HG02885 (cell line): ENCODE measurements around the gene C1orf21.

Source experiments
- ATAC-seq: cut with Tn5 transposase; IDR thresholded peaks from one replicate; pipeline ENCODE4 v1.9.1; 2021; ENCODE audit warnings: mild to moderate bottlenecking; ENCODE audit not compliant: unreplicated experiment, poor library complexity

Gene C1orf21

GRCh38 chr1:184507165-184507564, 120.3 kb downstream of the C1orf21 start:
- no peak for ATAC-seq

DNA sequence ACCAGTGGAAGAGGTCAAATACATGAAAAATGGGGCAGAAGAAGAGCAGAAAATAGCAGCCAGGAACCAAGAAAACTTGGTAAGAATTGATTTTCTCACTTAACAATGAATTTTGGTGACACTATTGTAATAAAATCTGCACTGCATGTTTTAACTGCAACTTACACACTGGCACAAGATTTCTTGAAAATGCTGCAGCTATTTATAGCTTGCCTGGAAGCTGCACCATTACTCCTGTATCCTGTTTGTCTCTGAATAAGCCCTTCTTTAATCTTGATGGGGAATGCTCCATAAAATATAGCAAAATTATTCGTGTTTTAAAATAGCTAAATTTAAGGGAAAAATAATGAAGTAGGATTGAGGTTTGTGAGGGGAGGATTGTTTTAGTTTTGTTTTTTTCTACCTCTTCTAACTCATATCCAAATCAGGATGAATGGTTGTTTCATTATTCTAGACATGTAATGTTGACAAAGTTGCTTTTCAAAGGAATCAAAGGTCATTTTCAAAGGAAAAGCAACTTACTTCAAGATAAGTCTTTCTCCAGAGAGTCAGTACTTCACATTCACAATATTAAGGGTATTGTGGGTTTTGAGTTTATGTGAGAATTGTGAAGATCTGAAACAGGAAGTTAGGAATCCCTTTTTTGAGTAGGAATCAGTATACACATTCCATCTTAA, 120.9 kb downstream of the C1orf21 start:
- no peak for ATAC-seq

- ATAC-seq: no peak
Measured at GRCh38 chr1:184509105-184509504, 122.3 kb downstream of the C1orf21 start.

- ATAC-seq: no peak
Measured at GRCh38 chr1:184510110-184510509, 123.3 kb downstream of the C1orf21 start.

- no peak for ATAC-seq
Measured at GRCh38 chr1:184512724-184513123, 125.9 kb downstream of the C1orf21 start.

DNA sequence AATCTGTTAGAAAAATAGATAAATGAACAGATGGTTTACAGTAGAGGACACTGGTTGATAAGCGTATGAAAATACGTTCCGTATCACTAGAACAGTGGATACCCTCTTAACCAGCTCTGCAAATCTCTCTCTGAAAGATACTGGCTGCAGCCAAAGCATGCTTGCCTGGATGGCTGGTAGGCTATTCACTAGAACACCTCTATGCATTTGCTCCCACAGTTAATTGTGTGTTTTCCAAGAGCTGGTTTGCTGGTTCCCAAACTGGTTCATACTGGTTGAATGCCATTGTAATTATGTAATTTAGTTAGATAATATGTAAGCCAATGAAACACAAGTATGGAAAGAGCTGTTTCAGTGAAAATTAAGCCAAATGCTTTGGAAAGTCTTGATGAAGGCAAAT, 126.6 kb downstream of the C1orf21 start:
- no peak for ATAC-seq

- ATAC-seq: no peak
Measured at GRCh38 chr1:184513966-184514365, 127.1 kb downstream of the C1orf21 start.

GRCh38 chr1:184514447-184514846, 127.6 kb downstream of the C1orf21 start:
- no peak for ATAC-seq

DNA sequence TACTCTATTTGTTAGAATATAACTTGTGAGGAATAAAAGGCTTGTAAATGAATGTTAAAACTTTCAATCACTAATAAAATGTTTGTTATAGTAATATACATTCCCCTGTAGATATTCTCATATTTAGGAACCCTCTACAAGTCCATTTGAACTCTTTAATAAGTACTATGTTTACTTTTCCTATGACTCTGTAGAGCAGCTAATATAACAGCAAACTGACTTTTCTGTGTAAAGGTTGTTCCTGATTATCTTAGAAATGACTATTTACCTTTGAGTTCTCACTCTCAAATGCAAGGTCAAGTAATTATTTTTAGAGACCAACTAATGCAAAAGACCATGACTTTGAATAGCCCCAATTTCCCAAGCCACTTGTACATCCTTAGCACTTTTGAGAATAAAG, 130.3 kb downstream of the C1orf21 start:
- no peak for ATAC-seq

- no peak for ATAC-seq
Measured at GRCh38 chr1:184518736-184519357, 132.0 kb downstream of the C1orf21 start.

GRCh38 chr1:184520336-184520735, 133.5 kb downstream of the C1orf21 start:
- no peak for ATAC-seq

DNA sequence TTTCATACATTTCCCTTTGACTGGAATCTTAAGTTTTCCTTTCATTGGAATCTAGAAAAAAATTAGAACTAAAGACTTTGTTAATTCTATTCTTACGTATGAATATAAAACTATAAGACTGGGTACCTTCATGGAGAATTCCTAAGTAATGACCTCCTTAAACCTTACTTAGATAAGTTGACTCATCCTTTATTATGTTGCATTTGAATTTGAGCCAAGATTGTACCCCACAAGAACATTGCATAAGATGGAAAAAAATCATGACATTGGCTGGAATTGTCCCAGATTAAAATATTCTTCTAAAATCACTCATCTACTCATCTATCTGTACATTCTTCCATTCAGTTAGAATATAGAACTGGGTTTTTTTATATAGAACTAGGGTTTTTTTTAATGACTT, 137.4 kb downstream of the C1orf21 start:
- no peak for ATAC-seq

GRCh38 chr1:184527402-184527801, 140.6 kb downstream of the C1orf21 start:
- ATAC-seq: no peak

DNA sequence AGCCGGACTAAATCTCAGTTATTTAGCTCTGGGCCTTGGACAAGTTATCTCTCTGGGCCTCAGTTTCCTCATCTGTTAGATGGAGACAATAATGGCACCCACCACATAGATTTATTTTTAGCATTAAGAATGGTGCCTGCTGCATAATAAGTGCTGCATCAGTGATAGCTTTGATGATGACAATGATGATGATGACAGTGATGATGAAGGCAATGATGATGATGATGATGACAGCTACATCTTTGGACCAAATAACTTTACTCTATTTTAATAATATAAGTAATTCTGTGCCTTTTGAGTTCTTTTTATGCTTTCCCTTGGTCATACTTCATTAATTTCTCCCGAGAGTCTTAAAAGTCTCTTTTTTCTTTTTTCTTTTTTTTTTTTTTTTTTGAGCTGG, 143.4 kb downstream of the C1orf21 start:
- no peak for ATAC-seq

- no peak for ATAC-seq
Measured at GRCh38 chr1:184531296-184531695, 144.5 kb downstream of the C1orf21 start.

- no peak for ATAC-seq
Measured at GRCh38 chr1:184532199-184532598, 145.4 kb downstream of the C1orf21 start.

DNA sequence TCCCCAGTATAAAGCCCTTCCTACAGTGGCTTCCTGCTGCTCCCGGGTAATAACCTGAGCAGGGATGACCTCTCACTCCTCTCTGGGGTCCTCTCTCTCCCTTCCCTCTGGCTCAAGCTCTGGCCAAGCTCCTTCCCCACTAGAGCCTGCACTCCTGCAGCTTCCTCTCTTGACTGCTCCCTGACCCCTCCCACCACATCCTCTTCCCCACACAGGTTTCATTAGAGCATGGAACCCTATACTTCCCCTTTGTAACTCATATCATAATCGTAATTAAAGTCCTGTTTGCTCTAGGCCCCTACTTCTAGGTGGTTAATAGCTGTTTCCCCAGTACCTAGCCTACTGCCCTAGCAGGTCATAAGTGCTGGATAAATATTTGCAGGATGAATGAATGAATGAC, 146.2 kb downstream of the C1orf21 start:
- no peak for ATAC-seq

- no peak for ATAC-seq
Measured at GRCh38 chr1:184533915-184534314, 147.1 kb downstream of the C1orf21 start.

DNA sequence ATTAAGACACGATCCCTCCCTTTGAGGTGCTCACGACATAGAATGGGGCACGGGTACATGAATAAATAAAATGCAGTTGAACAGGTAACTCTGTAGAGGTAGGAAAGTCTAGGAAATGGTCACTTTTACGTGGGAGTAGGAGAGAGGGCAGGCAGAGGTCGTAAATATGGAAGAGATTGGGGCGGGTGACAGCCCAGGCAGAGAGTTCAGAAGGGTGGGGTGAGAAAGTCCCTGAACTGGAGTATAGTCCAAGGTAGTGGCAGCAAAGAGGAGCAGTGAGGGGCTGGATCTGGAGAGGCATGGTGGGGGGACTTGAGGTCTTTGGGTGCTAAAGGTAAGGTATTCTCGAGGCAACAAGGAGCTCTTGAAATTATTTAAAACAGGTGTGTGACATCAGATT, 147.9 kb downstream of the C1orf21 start:
- no peak for ATAC-seq

DNA sequence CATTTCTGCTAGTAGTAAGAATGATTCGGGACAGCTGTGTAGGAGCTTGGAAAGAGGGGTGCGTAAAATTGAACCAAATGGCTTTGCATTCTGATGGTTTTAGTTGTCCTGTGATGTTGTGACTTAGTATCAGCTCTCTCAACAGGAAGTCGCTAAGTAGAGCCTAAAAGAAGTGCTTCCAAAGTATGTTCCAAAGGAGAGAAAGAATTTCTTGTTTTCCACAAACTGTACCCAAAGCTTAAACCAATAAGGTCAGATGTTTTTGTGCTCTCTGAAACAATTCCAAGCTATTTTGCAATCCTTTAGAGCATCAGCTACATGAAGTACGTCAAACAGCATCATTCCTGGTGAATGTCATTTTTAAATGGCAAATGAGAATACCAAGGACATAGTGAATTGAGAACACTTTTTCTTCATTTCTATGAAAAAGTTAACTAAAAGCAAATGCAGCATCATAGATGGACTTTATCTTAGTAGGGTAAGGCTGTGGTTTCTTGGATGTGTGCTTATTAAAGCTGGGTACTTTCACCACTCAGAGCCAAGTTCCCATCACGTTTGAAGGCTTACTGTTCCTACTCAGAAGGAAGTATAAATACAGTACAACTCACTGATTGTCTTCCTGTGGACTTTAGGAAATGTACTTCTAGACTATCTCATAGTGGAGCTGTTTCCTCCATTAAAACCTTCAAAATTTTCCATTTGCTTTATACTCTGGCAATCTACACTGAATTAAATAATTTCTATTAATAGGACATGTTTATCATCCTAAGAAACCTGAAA, 148.6 kb downstream of the C1orf21 start:
- ATAC-seq: no peak

DNA sequence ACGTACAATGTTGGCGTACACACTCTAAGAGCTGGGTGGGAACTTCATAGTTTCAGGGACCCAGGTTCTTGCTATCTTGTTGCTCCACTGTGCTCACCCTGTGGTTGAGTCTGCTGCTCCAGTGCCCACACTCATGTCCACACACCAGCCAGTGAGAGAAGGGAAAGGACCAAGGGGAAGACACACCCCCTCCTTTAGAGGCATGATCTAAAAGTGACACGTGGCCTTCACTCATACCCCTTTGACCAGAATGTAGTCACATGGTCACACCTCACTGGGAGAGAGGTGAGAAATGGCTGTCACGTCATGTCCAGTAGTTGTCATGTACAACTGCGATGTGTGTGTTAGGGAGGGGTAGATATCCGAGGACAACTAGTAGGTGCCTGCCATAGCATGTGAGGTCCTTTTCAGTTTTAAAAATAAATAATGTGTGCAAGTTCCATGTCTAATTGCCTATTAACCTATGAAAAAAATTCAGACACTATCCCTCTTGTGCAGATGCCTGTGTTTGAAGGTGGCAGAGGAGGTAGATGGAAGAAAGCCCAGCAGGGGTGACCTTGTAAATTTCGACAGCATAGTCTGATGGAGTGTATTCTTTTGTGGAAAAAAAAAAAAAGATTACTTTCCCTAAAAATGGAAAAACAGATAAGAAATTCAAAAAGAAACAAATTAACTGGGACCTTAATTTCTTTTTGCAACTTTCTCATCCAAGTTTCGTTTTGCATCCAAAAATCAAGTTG, 149.6 kb downstream of the C1orf21 start:
- no peak for ATAC-seq
